ENCODE measurements around the gene NEGR1.

The NEGR1 gene

DNA sequence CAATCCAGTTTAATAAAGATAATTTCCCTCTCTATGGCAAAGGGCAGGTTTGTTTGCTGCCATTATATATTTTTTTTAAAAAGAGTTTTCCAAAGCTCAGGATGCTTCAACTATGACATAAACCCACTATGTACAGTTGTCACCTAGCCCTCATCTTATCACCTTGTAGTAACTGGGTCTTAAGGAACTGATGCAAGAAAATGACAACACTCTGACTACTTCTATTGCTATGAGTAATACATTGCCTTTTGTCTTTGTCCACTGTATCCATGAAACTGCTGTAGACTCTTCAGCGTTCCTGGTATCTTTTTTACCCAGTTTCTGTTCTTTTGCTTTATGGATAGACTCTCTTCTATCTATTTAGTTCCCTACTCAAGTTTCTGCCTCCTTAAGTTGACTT, 586.5 kb downstream of the NEGR1 start:
- no peak for TF ChIP-seq CTCF (IDR thresholded peaks at IDR 0.05; ENCODE audit: low read depth, low read length, missing control alignments)
- no peak overlapping the region for H3K4me3 ChIP-seq (ENCODE audit: low read depth, low read length)
- in situ Hi-C loops (cut with HindIII; ENCODE audit: low sequenced_read_pairs): no loop called here
- no peak for DNase-seq (ENCODE audit: low read depth)

GRCh38 chr1:71695084-71695483, 587.3 kb downstream of the NEGR1 start:
- DNase-seq (ENCODE audit: low read depth): no peak
- no peak overlapping the region for H3K4me3 ChIP-seq (ENCODE audit: low read depth, low read length)
- TF ChIP-seq CTCF (IDR thresholded peaks at IDR 0.05; ENCODE audit: low read depth, low read length, missing control alignments): no peak
- in situ Hi-C loops (cut with HindIII; ENCODE audit: low sequenced_read_pairs): no loop called here

GRCh38 chr1:71693581-71693980, 588.8 kb downstream of the NEGR1 start:
- H3K4me3 ChIP-seq (ENCODE audit: low read depth, low read length): no peak overlapping the region
- in situ Hi-C loops (cut with HindIII; ENCODE audit: low sequenced_read_pairs): no loop called here
- no peak for TF ChIP-seq CTCF (IDR thresholded peaks at IDR 0.05; ENCODE audit: low read depth, low read length, missing control alignments)
- DNase-seq (ENCODE audit: low read depth): no peak

- TF ChIP-seq CTCF (IDR thresholded peaks at IDR 0.05; ENCODE audit: low read depth, low read length, missing control alignments): no peak
- no peak for DNase-seq (ENCODE audit: low read depth)
- in situ Hi-C loops (cut with HindIII; ENCODE audit: low sequenced_read_pairs): no loop called here
- no peak overlapping the region for H3K4me3 ChIP-seq (ENCODE audit: low read depth, low read length)
Measured at GRCh38 chr1:71689635-71690034, 592.7 kb downstream of the NEGR1 start.

- no peak for TF ChIP-seq CTCF (IDR thresholded peaks at IDR 0.05; ENCODE audit: low read depth, low read length, missing control alignments)
- in situ Hi-C loops (cut with HindIII; ENCODE audit: low sequenced_read_pairs): no loop called here
- no peak overlapping the region for H3K4me3 ChIP-seq (ENCODE audit: low read depth, low read length)
- DNase-seq (ENCODE audit: low read depth): no peak
Measured at GRCh38 chr1:71687376-71687775, 595.0 kb downstream of the NEGR1 start.

- no peak for TF ChIP-seq CTCF (IDR thresholded peaks at IDR 0.05; ENCODE audit: low read depth, low read length, missing control alignments)
- no peak overlapping the region for H3K4me3 ChIP-seq (ENCODE audit: low read depth, low read length)
- no peak for DNase-seq (ENCODE audit: low read depth)
- in situ Hi-C loops (cut with HindIII; ENCODE audit: low sequenced_read_pairs): no loop called here
Measured at GRCh38 chr1:71676979-71677925, 605.1 kb downstream of the NEGR1 start.
